Kidney epithelial cell (primary cell): ENCODE data around the gene TPH2. TPM values are rescaled to one million over a fixed set of nuclear protein-coding genes. Genes with fewer than 3 reads are reported as not detected.

Experiments used
- DNase-seq: peaks from one replicate; pipeline ENCODE4 v3.0.0-alpha.2; 2010; ENCODE audit warnings: low read depth
- H3K27me3 ChIP-seq: 2 replicates; pipeline ENCODE4 v1.6.0; 2011; ENCODE audit warnings: low read length; ENCODE audit not compliant: control insufficient read depth, insufficient read depth
- H3K36me3 ChIP-seq: 2 replicates; pipeline ENCODE4 v1.5.1; 2011; ENCODE audit warnings: low read length; ENCODE audit not compliant: control insufficient read depth, insufficient read depth
- H3K4me3 ChIP-seq: 2 replicates; pipeline ENCODE4 v1.5.1; 2011; ENCODE audit warnings: low read depth, mild to moderate bottlenecking, control low read depth, low read length
- total RNA-seq: library from RNA; depleted of rRNA; stranded (reverse); fragments of >200 nt; gene quantifications from 2 replicates; pipeline ENCODE4 v1.2.3, GENCODE V29; 2015
- TF ChIP-seq, protein P1 (sequence below): IDR thresholded peaks from 2 replicates; pipeline ENCODE4 v1.5.1; 2011; ENCODE audit warnings: mild to moderate bottlenecking, moderate library complexity, low read length, control low read depth, inconsistent platforms; ENCODE audit not compliant: insufficient read depth, poor library complexity, severe bottlenecking

The TPH2 gene
- total RNA-seq, 1 donor from 2014 or later: not detected

DNA sequence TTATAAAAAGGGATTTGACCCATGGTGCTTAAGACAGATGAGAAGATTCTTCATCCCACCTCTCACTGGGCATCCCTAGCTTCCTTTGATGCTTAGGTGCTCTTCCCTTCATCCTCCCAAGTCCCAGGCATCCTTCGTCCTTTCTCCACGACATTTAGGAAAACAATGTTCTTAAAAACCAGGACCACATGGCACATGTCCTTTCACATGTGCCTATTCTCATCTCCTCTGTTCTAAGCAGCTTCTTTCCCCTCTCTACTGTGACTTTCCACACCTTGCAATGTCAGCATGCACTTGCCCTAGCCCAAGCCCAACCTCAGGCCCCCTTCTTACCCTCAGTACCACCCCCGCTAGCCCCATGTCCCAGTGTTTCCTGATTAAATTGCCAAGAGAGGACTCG is 12.2 kb downstream of the TPH2 start:
- H3K4me3 ChIP-seq: no peak overlapping the region
- no peak for DNase-seq
- H3K36me3 ChIP-seq: no peaks in the 10 kb centered on the region
- no peaks in the 10 kb centered on the region for H3K27me3 ChIP-seq
- TF ChIP-seq, protein P1, sequence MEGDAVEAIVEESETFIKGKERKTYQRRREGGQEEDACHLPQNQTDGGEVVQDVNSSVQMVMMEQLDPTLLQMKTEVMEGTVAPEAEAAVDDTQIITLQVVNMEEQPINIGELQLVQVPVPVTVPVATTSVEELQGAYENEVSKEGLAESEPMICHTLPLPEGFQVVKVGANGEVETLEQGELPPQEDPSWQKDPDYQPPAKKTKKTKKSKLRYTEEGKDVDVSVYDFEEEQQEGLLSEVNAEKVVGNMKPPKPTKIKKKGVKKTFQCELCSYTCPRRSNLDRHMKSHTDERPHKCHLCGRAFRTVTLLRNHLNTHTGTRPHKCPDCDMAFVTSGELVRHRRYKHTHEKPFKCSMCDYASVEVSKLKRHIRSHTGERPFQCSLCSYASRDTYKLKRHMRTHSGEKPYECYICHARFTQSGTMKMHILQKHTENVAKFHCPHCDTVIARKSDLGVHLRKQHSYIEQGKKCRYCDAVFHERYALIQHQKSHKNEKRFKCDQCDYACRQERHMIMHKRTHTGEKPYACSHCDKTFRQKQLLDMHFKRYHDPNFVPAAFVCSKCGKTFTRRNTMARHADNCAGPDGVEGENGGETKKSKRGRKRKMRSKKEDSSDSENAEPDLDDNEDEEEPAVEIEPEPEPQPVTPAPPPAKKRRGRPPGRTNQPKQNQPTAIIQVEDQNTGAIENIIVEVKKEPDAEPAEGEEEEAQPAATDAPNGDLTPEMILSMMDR: no peak

DNA sequence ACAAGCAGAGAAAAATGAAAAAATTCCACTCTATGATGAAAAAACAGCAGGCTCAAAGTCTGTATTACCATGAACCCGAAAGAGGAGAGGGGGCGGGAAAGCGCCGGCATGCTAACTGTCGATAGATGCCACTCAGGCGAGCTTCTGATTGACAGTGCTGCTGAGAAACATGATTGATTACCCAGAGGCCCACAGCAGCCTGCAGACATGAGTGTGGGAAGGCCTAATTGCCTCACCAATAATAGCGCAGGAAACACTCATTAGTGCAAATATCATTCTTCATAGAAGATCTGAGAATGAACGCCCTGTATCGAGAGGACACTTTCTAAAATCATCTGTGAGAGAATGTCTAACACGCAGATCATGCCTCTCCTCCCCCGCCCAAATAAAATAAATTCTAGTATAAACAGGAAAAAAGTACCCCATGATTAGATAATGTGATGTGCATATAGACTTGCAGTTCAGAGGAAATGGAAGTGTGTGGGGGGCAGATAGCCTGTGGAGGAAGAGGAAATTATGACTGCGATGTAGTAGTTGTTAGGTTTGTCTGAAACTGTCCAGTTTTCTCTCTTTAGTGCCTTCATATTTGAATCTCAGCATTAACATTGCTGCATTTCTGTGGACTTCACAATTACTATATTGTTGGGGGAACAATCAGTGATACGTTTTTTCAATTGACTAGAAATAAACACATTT is 15.6 kb downstream of the TPH2 start:
- no peaks in the 10 kb centered on the region for H3K36me3 ChIP-seq
- H3K27me3 ChIP-seq: no peaks in the 10 kb centered on the region
- TF ChIP-seq, protein P1: no peak
- no peak for DNase-seq
- no peak overlapping the region for H3K4me3 ChIP-seq

DNA sequence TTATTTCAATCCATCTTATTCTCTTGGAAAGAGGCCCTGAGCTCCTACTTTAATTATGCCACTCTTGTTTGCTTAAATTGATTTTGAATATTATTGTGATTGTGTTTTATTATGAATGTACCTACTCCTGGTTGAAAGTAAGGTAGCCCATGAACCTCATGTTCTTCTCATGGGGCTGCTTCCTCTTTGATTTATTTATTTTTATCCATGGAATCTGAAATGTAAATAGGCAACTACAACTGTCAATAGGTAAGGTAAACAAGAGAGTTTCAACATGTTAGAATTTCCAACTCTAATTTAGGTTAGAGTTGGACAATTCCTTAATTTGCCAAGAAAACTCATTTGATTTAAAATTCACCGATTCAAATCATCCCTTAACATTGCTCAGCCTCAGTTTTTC is 16.2 kb downstream of the TPH2 start:
- DNase-seq: no peak
- TF ChIP-seq, protein P1: no peak
- Histone ChIP-seq H3K27me3 (no peaks in the 10 kb centered on the region), H3K4me3 (no peak overlapping the region), H3K36me3 (no peaks in the 10 kb centered on the region)

DNA sequence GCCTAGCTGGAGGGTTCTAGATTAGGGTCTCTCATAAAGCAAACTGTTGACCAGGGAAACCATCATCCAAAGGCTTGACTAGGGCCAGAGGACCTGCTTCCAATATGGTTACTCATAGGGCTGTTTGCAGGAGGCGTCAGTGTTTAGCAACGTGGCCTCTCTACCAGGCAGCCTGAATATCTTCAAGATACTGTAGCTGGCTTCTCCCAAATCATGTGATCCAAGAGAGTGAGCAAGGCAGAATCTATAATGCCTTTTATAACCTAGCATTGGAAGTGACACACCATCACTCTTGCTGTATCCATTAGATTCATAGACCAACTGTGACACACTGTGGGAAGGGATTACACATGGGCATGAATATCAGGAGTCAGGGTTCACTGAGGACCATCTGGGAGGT is 17.3 kb downstream of the TPH2 start:
- no peaks in the 10 kb centered on the region for H3K36me3 ChIP-seq
- no peak overlapping the region for H3K4me3 ChIP-seq
- TF ChIP-seq, protein P1: no peak
- DNase-seq: no peak
- H3K27me3 ChIP-seq: no peaks in the 10 kb centered on the region

DNA sequence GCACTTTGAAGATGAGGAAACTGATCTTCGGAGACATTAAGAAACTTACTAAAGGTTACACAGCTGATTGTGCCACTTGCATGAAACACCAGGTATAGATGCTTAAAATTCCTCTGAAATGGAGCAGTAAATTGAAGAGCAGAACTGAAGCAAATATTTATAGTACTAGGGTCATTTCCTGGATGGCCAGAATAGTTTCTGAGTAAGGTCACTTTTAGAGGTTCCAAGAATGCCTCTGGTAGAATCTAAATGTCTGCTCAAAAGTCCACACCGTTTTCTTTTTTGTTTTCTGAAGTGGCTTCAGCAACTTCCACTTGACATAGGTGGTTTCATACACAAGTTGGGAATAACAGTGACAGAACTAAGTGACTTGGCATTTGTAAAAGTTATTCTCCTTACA is 19.4 kb downstream of the TPH2 start:
- no peak overlapping the region for H3K4me3 ChIP-seq
- no peaks in the 10 kb centered on the region for H3K36me3 ChIP-seq
- no peaks in the 10 kb centered on the region for H3K27me3 ChIP-seq
- TF ChIP-seq, protein P1: no peak
- DNase-seq: peak; percentile 7

DNA sequence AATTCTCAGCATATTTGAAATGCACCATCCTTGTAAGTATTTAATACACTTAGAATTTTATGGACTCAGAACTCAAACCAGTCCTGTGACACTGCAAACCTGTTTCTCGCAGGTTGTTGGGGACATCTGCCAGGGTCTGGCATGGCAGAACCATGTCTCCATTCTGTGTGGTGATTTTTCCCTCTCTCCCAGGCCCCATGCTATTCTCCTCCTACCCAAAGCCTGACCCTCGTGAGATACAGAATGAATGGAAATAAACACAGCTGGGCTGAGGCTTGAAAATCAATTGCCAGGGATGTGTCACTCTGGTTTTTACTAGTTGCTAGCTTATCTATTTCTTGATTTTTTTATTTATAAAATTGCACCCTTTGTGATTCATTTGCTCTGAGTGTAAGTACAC is 19.8 kb downstream of the TPH2 start:
- TF ChIP-seq, protein P1: no peak
- no peak overlapping the region for H3K4me3 ChIP-seq
- no peak for DNase-seq
- H3K36me3 ChIP-seq: no peaks in the 10 kb centered on the region
- no peaks in the 10 kb centered on the region for H3K27me3 ChIP-seq
